SK-N-MC (cell line): ENCODE results near the gene MAP3K5.

ENCODE experiments used
- EZH2 ChIP-seq: fragments of 200-600 bp; sonication (generic); IDR thresholded peaks from one replicate; pipeline ENCODE4 v1.6.1; 2017; ENCODE audit warnings: antibody characterized with exemption
- POLR2AphosphoS5 ChIP-seq: IDR thresholded peaks from 2 replicates; pipeline ENCODE4 v1.6.1; 2012; ENCODE audit warnings: mild to moderate bottlenecking, low read depth, low read length, borderline replicate concordance

DNA sequence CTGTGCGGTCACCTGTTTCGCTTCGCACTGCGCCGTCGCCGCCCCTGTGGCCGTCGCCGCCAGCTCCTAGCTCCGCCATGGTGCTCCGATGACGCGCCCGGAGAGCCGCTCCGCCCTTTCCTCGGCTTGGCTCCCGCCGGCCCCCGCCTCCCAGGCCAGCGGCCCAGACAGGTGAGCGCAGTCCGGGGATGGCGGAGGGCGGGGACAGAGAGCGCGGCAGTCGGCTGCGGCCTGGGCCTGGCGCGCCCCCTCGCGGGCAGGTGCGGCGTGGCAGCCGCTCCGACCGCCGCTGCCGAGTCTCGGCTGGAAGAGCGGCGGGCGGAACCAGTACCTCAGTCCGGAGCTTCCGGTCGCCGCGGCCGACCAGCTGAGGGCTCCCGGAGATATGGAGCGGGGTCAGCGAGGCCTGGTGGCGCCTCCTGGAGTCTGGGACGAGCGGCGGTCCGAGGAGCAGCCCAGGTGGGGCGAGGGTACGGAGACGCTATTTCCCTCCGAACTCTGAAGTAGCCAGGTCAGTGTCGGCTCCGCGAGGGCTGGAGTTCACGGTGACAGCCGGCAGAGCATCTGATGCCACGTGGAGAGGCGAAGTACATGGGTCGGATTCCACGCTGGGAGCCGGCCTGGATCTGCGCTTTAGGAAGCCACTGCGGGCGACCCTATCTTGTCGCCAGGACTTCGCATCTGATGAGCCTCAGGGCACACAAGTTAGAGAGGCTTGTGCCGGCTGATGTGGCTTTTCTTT, 241.8 kb downstream of the MAP3K5 start, which contains the start of gene MAP7:
- no peak for TF ChIP-seq EZH2
- no peak for TF ChIP-seq POLR2AphosphoS5
